AML-193 (cell line): Measurements from ENCODE around the gene FCF1.

ENCODE experiments used
- DNase-seq, 2 experiments: peaks; one replicate each; lab custom pipeline; 2025; lab: John Stamatoyannopoulos, UW

The FCF1 gene

GRCh38 chr14:74765721-74766120 lies 52.8 kb downstream of the FCF1 start:
- DNase-seq = no peak

GRCh38 chr14:74771399-74771798 lies 58.5 kb downstream of the FCF1 start:
- no peak for DNase-seq

DNA sequence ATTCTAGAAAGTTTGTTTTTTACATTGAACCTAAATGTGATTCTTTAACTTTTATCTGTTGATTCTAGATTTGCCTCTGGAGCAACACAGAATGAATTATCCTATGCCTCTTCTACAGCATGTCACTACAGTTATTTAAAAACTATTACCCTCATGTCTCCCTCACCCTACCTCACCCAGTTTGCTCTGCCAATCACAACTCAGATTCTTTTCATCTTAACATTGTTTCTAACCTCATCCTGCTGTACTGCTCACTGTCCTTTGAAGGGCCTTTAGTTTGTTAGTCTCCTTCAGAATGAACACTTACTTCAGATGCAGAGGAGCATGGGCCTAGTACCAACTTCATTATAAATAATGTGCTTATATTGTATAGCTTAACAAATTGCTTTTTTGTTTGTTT lies 71.7 kb downstream of the FCF1 start:
- DNase-seq = no peak

DNA sequence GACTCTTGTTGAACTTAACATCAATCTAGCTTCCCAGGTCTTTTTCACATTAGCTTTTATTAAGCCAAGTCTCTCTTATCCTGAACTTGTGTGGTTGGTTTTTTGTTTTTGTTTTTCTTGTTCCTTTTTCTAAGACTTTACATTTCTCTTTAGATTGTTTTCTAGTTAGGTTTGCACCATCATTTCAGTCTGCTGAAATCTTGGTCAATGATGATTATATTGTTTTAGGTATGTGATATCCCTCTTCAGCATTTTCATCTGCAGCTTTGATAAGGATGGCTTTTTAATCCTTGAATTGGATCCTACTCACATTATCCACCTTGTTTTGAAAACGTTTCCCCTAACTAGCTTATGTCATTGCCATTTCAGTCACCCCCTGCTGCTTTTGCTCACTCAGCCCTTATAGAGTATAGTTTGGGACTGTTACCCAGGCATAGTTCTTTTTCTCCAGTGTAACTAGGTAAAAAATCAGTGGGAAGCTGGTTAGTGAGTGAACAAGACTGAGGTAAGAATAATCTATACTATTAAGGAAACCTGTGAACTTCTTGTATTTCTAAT lies 72.2 kb downstream of the FCF1 start:
- no peak for DNase-seq

GRCh38 chr14:74786796-74787315 lies 73.9 kb downstream of the FCF1 start:
- no peak for DNase-seq
